GM03348 (cell line): ENCODE results near the gene TRAPPC3L.

Experiments
- DNase-seq: peaks from one replicate; pipeline ENCODE4 v3.0.0; 2012; ENCODE audit warnings: low spot score

TRAPPC3L gene

DNA sequence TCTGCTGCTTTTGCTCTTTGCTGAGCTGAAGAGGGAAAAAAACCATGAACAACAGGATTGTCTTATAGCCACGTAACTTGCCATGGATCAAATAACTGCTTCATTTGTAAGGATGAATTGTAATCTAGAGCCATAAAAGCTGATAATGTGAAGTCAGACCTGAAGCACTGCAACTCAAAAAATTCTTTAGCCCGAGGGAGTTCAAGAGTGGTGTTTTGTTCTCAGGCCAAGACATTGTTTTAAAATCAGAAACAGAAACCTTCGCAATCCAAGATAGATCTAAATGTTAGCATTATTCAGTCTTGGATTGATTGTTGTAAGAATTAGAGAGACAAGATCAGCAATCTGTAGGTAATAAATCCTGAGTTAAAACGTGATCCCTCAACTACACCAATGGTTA, at the start of gene TRAPPC3L:
Gene TRAPPC3L (minus strand): TSS at position 34 of the 400 bp plus-strand sequence. CDS start 170 bp downstream, outside the sequence.
- DNase-seq, result no peak

- no peak for DNase-seq
Observed at GRCh38 chr6:116595247-116595646, 49.8 kb upstream of the TRAPPC3L start.

DNA sequence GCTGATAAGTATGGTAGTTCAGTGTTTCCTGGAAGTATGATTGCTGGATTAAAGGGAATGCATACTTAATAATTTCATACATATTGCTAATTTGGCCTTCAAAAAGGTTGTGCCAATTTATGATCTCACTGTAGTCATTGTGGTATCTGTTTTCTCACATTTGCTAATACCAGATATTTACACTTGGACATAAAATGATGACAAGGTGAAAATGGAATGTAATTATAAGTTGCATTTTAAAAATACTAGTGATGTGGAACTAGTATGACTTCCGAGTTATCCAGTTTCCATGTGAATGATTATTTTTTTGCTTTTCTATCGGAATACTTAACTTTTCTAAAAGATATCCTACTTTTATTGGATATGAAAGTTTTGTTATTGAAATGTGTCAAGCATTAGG, 41.3 kb upstream of the TRAPPC3L start:
- no peak for DNase-seq

- no peak for DNase-seq
Observed at GRCh38 chr6:116586276-116586675, 40.8 kb upstream of the TRAPPC3L start.

GRCh38 chr6:116580198-116580597, 34.7 kb upstream of the TRAPPC3L start:
- peak; percentile 42 for DNase-seq

GRCh38 chr6:116579143-116579542, 33.7 kb upstream of the TRAPPC3L start:
- DNase-seq, result no peak

- no peak for DNase-seq
Observed at GRCh38 chr6:116578335-116578734, 32.9 kb upstream of the TRAPPC3L start.

- no peak for DNase-seq
Observed at GRCh38 chr6:116577486-116577885, 32.0 kb upstream of the TRAPPC3L start.

DNA sequence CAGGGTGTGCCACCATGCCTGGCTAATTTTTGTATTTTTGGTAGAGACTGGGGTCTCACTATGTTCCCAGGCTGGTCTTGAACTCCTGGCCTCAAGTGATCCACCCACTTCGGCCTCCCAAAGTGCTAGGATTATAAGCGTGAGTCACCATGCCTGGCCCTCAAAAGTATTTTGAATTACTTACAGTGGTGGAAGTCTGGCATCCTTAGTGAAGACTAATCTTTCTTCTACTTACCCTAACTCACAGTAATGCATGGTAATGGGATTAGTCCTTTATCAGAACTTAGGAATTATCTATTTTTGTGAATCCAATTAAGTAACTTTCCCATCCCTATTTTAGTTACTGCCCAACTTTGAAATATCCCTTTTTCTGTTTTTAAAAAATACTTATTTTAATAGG, 29.7 kb upstream of the TRAPPC3L start:
- no peak for DNase-seq

- peak; percentile 41 for DNase-seq
Observed at GRCh38 chr6:116572162-116572561, 26.7 kb upstream of the TRAPPC3L start.

- no peak for DNase-seq
Observed at GRCh38 chr6:116571683-116572000, 26.2 kb upstream of the TRAPPC3L start.

DNA sequence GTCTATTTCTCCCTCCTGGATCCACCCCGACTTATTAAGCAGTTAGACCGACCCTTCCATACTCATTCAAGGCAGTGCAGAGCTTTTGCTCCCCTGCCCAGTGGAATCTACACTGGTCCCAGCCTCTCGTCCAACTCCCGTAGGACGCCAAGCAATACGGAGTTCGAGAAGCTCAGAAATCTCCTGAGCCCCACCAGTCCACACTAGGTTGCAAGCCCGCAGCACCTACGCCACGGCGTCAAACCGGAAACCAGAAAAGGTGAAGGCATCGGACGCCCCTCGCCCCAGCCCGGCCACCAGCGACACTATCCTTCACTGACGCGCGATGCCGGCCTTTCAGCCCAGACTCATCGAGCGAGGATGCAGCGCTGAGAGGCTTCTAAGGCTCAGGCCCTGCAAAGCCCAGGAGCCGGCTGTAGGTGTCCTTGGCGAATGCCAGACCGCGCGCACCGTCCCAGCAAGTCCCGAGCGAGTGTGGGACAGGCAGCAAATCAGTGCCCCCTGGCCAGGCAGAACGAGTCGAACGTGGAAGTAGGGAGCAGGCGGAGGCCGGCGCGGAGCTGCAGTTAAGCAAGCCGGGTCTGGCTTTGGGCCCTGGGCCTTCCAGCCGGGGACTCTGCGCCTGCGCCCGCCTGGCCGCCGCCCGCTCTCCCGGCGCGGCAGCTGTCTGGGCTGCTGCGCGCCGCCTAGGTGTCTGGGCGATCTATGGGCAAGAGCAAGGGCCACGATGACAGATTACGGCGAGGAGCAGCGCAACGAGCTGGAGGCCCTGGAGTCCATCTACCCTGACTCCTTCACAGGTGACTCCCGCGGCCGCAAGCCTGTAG, 25.6 kb upstream of the TRAPPC3L start, which contains the start of gene RWDD1:
Gene RWDD1 (plus strand): TSS at position 649 of the 827 bp plus-strand sequence. CDS start 79 bp downstream, at position 728.
- peak; percentile 98 for DNase-seq

- DNase-seq, result no peak
Observed at GRCh38 chr6:116568821-116569755, 23.6 kb upstream of the TRAPPC3L start.

DNA sequence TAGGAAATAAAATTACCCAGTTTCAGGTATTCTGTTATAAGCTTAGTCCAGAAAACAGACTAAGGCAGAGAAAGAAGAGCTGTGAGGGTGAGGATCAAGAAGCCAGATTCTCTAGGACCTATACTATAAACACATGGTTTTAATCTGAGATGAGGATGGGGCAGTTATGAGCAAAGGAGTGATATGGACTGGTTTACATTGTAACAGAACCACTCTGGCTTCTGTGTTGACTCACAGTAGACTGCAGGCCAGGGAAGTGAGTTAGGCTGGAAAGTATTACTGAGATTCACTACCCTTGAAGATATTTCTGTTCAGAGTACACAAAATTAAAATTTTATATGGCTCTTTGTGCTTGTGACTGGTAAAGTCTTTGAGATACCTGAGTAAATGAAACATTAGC, 22.6 kb upstream of the TRAPPC3L start:
- no peak for DNase-seq

GRCh38 chr6:116564921-116565872, 19.7 kb upstream of the TRAPPC3L start:
- peak; percentile 46 for DNase-seq

- DNase-seq, result peak; percentile 40
Observed at GRCh38 chr6:116564311-116564710, 18.8 kb upstream of the TRAPPC3L start.

- DNase-seq, result no peak
Observed at GRCh38 chr6:116563830-116564229, 18.3 kb upstream of the TRAPPC3L start.

- DNase-seq, result no peak
Observed at GRCh38 chr6:116562614-116563013, 17.1 kb upstream of the TRAPPC3L start.

DNA sequence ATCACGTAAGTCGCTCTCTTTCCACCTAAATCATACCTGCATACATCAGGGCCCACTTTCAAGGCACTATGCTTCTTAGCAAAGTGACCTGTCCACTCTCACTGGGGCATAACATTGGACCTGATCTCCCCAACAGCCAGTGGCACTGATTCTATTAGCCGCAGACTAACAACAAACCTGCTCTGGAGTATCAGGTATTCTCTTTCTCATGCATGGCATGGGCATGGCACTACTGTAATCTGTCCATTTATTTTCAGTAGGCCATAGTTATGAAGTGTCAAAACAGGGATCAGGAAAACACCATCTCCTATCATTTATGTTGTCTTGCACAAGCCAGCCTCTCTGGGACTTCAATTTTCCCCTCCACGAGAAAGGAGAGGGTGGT, 16.5 kb upstream of the TRAPPC3L start:
- no peak for DNase-seq

GRCh38 chr6:116561377-116562018, 16.0 kb upstream of the TRAPPC3L start:
- DNase-seq, result peak; percentile 53

- DNase-seq, result no peak
Observed at GRCh38 chr6:116560130-116560529, 14.6 kb upstream of the TRAPPC3L start.
